ENCODE data around the gene NDST1. TPM values are rescaled to one million over a fixed set of nuclear protein-coding genes. Genes with fewer than 3 reads are reported as not detected.

The NDST1 gene
- total and polyA plus RNA-seq, 12 donors: 14.8 to 86.1 (median 58.5) TPM

GRCh38 chr5:150603052-150603451 is 95.1 kb downstream of the NDST1 start:
- Histone ChIP-seq H3K4me3 (no peak overlapping the region), H3K27ac (peak overlapping the region; percentile 50 to 90 (median 85)), H3K36me3 (no peaks in the 10 kb centered on the region), H3K27me3 (no peaks in the 10 kb centered on the region), H3K9me3 (no peaks in the 10 kb centered on the region), H3K4me1 (peaks cover 31 to 90% (median 69%) of the 10 kb centered on the region in 9 donors)
- ATAC-seq: peak; percentile 27 to 80 (median 51)
- 38 to 40% methylated on average over 4 of the region's 4 CpGs for WGBS, 2 donors
- TF ChIP-seq CTCF (IDR thresholded peaks at IDR 0.05): no peak
- DNase-seq: peak in 1 of 2 donors; percentile 66
- intact Hi-C loops (cut with DNase I): no loop called here

GRCh38 chr5:150603491-150603890 is 95.6 kb downstream of the NDST1 start:
- no peaks in the 10 kb centered on the region for H3K9me3 ChIP-seq
- no peak for TF ChIP-seq CTCF (IDR thresholded peaks at IDR 0.05)
- H3K4me3 ChIP-seq: no peak overlapping the region
- H3K27me3 ChIP-seq: no peaks in the 10 kb centered on the region
- ATAC-seq: peak in 1 of 8 donors; percentile 1
- intact Hi-C loops (cut with DNase I): no loop called here
- H3K4me1 ChIP-seq: peaks cover 28 to 90% (median 67%) of the 10 kb centered on the region in 9 donors
- no peaks in the 10 kb centered on the region for H3K36me3 ChIP-seq
- DNase-seq: no peak
- WGBS, 2 donors: 60 to 84% methylated on average over 3 of the region's 3 CpGs
- H3K27ac ChIP-seq: peak overlapping the region; percentile 50 to 90 (median 85)

- TF ChIP-seq CTCF (IDR thresholded peaks at IDR 0.05): no peak
- no peak overlapping the region for H3K4me3 ChIP-seq
- H3K4me1 ChIP-seq: peaks cover 27 to 90% (median 68%) of the 10 kb centered on the region in 9 donors
- H3K27me3 ChIP-seq: no peaks in the 10 kb centered on the region
- no peak for DNase-seq
- intact Hi-C loops (cut with DNase I): no loop called here
- H3K27ac ChIP-seq: peak overlapping the region; percentile 50 to 90 (median 85)
- ATAC-seq: peak in 4 of 8 donors; percentile 33 to 42 (median 38)
- WGBS, 2 donors: 68% methylated on average over 4 of the region's 4 CpGs
- no peaks in the 10 kb centered on the region for H3K36me3 ChIP-seq
- no peaks in the 10 kb centered on the region for H3K9me3 ChIP-seq
Measured at GRCh38 chr5:150604010-150604409, 96.1 kb downstream of the NDST1 start.

GRCh38 chr5:150604894-150605440 is 97.0 kb downstream of the NDST1 start:
- Histone ChIP-seq H3K9me3 (no peaks in the 10 kb centered on the region), H3K4me3 (no peak overlapping the region), H3K27me3 (no peaks in the 10 kb centered on the region), H3K4me1 (peaks cover 25 to 90% (median 68%) of the 10 kb centered on the region in 9 donors), H3K27ac (peak overlapping the region; percentile 50 to 90 (median 85)), H3K36me3 (no peaks in the 10 kb centered on the region)
- no peak for ATAC-seq
- DNase-seq: no peak
- no peak for TF ChIP-seq CTCF (IDR thresholded peaks at IDR 0.05)
- 86 to 90% methylated on average over 6 of the region's 6 CpGs for WGBS, 2 donors
- intact Hi-C loops (cut with DNase I): no loop called here

Measured in heart right ventricle (tissue), 16 donors.